AG09319 (cell line): Measurements from ENCODE around the gene CTIF.

ENCODE experiments used
- DNase-seq: peaks from one replicate; pipeline ENCODE4 v3.0.0-alpha.2; 2010; ENCODE audit warnings: low read depth; ENCODE audit errors: extremely low read depth
- TF ChIP-seq, protein P1 (sequence below): IDR thresholded peaks from 2 replicates; pipeline ENCODE4 v1.5.1; 2011; ENCODE audit warnings: low read depth, mild to moderate bottlenecking, inconsistent platforms, low read length, moderate library complexity

Gene CTIF

DNA sequence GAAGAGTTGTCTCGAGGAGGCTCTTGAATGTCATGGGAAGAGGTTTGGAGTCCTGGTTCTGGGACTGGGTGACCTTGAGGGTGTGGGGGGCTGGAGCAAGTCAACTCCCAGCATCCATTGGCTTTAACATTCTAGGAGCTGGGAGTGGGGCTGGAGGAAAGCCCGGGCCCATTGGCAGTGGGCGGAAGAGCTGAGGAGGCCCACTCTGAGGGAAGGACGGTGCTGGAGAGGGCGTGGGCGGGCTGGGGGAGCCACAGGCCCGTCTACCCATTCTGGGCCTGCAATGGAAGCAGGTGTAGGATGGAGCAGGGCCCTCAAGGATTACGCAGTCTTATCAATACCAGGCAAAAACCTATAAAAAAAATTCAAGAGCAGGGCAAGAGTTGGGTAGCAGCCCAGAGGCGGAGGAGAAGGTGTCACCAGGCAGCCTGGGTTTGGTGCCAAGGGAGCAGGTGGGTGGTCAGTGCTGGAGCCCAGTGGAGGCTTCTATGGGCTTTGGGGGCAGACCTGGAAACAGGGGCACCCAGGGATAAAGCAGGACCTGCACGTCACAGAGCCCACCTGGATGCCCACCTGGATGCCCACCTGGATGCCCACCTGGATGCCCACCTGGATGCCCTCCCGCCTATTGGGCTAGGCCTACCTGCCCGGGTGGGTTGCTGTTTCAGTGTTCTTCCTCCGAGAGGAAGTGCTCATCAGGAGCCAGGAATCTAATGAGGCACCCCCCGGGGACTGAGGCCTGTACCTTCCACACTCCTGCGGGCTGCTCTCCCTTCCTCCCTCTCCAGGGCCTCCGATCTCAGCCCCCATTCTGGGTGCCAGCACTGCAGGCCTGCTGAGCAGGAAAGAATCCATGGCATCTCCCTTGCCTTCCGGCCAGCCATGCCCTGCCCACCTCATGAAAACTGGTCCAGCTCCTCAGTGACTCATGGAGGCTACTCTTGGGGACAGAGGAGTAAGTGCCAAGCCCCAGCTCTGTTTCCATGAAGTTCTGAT lies 71.3 kb downstream of the CTIF start:
- DNase-seq: no peak
- TF ChIP-seq, protein P1, sequence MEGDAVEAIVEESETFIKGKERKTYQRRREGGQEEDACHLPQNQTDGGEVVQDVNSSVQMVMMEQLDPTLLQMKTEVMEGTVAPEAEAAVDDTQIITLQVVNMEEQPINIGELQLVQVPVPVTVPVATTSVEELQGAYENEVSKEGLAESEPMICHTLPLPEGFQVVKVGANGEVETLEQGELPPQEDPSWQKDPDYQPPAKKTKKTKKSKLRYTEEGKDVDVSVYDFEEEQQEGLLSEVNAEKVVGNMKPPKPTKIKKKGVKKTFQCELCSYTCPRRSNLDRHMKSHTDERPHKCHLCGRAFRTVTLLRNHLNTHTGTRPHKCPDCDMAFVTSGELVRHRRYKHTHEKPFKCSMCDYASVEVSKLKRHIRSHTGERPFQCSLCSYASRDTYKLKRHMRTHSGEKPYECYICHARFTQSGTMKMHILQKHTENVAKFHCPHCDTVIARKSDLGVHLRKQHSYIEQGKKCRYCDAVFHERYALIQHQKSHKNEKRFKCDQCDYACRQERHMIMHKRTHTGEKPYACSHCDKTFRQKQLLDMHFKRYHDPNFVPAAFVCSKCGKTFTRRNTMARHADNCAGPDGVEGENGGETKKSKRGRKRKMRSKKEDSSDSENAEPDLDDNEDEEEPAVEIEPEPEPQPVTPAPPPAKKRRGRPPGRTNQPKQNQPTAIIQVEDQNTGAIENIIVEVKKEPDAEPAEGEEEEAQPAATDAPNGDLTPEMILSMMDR: no peak

DNA sequence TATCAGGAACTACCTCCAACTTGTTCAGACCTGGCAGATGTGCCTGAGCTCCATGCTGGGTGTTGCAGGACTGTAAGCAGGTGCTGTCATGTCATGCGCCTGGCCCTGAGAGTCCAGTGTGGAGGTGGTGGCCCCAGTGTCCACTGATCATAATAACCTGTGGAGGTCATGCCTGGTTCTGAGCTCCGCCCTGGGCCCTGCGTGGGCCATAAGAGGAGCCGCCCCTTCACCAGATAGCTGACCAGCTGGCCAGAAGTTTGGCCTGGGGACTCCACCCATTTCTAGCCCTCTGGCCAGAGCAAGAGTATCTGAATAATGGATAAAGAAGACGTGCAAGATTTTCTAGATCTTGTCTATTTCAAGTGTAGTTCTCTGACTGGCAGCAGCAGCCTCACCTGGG lies 72.4 kb downstream of the CTIF start:
- no peak for DNase-seq
- TF ChIP-seq, protein P1: no peak

DNA sequence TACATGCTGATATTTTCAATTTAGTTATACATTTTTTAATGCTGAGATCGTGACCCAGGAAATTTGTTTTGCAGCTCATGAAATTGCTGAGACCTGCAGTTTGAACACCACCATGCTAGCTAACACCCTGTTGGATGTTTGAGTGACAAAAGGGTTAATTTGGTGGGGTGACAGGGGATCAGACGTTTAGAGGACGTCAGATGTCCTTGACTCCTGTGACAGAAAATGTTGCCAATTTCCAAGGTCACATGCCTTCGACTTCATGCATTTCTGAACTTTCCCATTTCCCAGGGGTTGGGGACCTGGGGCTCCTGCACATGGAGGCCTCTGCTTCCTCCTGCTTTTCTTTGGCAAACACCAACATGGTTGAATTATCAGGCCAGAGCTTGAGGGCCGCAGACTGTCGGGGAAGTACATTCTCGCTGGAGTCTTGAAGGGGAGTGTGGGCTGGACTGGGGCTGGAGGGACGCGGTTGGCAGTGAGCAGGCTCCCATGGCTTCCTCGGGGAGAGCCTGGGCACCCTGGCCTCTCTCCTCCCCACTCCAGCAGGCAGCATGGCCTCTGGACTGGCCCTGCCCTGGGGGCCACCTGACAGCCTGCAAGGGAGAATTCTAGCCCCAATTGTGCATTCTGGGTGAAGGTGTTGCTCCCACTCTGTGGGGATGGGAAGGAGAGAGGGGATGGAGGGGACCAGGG lies 73.1 kb downstream of the CTIF start:
- no peak for DNase-seq
- TF ChIP-seq, protein P1: no peak

DNA sequence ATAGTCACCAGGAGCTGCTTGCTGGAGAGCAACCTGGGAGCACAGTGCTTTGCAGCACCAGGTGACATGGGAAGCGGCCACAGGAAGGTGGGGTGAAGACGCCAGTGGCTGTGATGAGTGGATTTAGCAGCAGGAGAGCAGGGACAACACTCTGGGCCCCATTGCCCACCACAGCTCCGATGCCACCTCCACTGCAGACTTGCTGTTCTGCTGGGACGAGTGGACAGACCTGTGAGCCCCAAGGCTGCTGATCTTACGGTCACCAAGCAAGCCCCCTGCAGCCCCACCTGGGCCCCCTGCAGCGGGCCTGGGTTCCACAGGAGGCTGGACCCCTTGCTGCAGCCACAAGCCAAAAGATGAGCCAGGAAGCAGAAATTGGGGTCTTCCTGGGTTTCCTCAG lies 73.7 kb downstream of the CTIF start:
- no peak for DNase-seq

DNA sequence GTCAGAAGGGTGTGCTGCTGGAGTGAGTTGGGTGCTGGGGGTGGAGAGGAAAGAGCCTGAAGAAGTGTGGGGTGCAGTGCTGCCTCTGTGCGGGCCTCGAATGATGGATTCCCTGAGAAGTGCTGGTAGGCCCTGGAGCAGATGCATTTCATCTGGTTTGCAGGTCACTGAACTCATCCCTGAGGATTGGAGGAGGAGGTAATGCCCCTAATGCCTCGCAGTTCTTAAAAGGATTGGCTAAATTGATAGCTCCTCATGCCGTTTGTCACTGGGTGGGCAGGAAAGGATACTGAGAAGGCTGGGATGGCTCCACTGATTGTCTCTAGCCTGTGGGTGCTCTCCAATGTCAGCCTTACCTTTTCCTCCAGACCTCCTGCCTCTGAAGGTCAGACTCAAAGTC lies 74.1 kb downstream of the CTIF start:
- TF ChIP-seq, protein P1: no peak
- DNase-seq: no peak

More for the DNA sequence above, 73.7 kb downstream of the CTIF start:
- TF ChIP-seq, protein P1: no peak

DNA sequence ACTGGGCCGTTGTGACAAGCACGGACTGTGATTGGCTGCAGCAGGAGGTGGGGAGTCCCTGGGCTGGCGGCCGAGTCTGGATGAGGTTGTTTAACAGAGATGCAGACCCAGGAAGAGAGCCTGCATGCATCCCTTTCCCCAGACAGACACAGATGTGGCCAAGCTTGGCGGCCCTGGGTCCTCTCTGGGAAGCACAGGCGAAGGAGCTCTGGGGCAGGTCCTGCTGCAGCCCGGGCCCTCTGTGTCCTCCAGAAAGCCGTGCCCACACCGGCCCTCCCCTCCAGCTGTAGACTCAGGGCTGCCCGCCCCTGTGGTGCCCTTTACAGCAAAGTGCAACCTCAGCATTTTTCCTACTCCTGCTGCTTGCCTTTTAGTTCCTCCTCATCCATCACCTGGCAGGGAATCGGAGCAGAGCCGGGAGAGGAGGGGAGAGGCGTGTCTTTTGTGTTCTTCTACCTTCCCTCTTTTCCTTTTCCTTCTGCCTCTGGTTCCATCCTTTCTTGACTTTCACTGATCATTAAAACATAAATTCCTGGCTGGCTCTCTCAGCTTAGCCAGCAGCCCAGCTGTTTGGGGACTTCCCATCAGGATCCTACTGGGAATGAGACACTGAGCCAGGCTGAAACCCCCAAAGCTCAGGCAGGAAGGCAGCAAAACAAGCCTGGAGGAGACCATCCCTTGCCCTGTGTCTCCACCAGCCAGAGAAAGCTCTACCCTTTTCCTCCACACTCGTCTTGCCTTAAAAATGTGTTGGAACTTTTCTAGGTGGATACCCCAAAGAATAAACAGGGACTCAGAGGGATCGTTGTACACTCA lies 75.0 kb downstream of the CTIF start:
- TF ChIP-seq, protein P1: no peak
- DNase-seq: no peak
